HEK293 (cell line): ENCODE measurements around the gene VPS11.

ENCODE experiments used
- BCL11A ChIP-seq: fragments of 450-650 bp; formaldehyde crosslinking; IDR thresholded peaks from 2 replicates; pipeline ENCODE4 v1.5.1; 2016; ENCODE audit warnings: low read depth, missing biosample characterization, missing genetic modification characterization
- EGR2 ChIP-seq: fragments of 450-650 bp; formaldehyde crosslinking; IDR thresholded peaks from 2 replicates; pipeline ENCODE4 v1.5.1; 2016; ENCODE audit warnings: low read depth, missing biosample characterization, missing genetic modification characterization
- OVOL3 ChIP-seq: fragments of 450-650 bp; formaldehyde crosslinking; IDR thresholded peaks from 2 replicates; pipeline ENCODE4 v1.5.1; 2016; ENCODE audit warnings: missing biosample characterization, missing genetic modification characterization
- SP7 ChIP-seq: fragments of 450-650 bp; formaldehyde crosslinking; IDR thresholded peaks from 2 replicates; pipeline ENCODE4 v1.5.1; 2016; ENCODE audit warnings: missing biosample characterization, missing genetic modification characterization
- YY1 ChIP-seq: fragments of 450-650 bp; formaldehyde crosslinking; IDR thresholded peaks from 2 replicates; pipeline ENCODE4 v1.5.1; 2018; ENCODE audit warnings: missing biosample characterization, missing genetic modification characterization
- YY2 ChIP-seq: fragments of 450-650 bp; formaldehyde crosslinking; IDR thresholded peaks from 2 replicates; pipeline ENCODE4 v1.5.1; 2016; ENCODE audit warnings: missing biosample characterization, missing genetic modification characterization
- ZBTB20 ChIP-seq: fragments of 450-650 bp; formaldehyde crosslinking; IDR thresholded peaks from 2 replicates; pipeline ENCODE4 v1.5.1; 2016; ENCODE audit warnings: missing biosample characterization, missing genetic modification characterization
- ZBTB21 ChIP-seq: fragments of 450-650 bp; formaldehyde crosslinking; IDR thresholded peaks from 2 replicates; pipeline ENCODE4 v1.5.1; 2017; ENCODE audit warnings: missing biosample characterization, missing genetic modification characterization
- ZBTB48 ChIP-seq: fragments of 450-650 bp; formaldehyde crosslinking; IDR thresholded peaks from 2 replicates; pipeline ENCODE4 v1.5.1; 2016; ENCODE audit warnings: missing biosample characterization, missing genetic modification characterization
- ZNF112 ChIP-seq: fragments of 450-650 bp; formaldehyde crosslinking; IDR thresholded peaks from 2 replicates; pipeline ENCODE4 v1.5.0; 2017; ENCODE audit warnings: missing biosample characterization, missing genetic modification characterization
- ZNF138 ChIP-seq: fragments of 450-650 bp; formaldehyde crosslinking; IDR thresholded peaks from 2 replicates; pipeline ENCODE4 v1.5.1; 2016; ENCODE audit warnings: missing biosample characterization, missing genetic modification characterization, borderline replicate concordance
- ZNF140 ChIP-seq: fragments of 450-650 bp; formaldehyde crosslinking; IDR thresholded peaks from 2 replicates; pipeline ENCODE4 v1.5.1; 2016; ENCODE audit warnings: missing biosample characterization, missing genetic modification characterization
- ZNF169 ChIP-seq: fragments of 450-650 bp; formaldehyde crosslinking; IDR thresholded peaks from 2 replicates; pipeline ENCODE4 v1.5.1; 2016; ENCODE audit warnings: missing biosample characterization, missing genetic modification characterization
- ZNF184 ChIP-seq: fragments of 450-650 bp; IDR thresholded peaks from 2 replicates; pipeline ENCODE4 v1.5.1; 2018; ENCODE audit warnings: missing biosample characterization, mild to moderate bottlenecking, missing genetic modification characterization
- ZNF24 ChIP-seq: fragments of 450-650 bp; formaldehyde crosslinking; IDR thresholded peaks from 2 replicates; pipeline ENCODE4 v1.5.1; 2016; ENCODE audit warnings: missing biosample characterization, missing genetic modification characterization
- ZNF423 ChIP-seq: fragments of 450-650 bp; formaldehyde crosslinking; IDR thresholded peaks from 2 replicates; pipeline ENCODE4 v1.5.1; 2016; ENCODE audit warnings: missing biosample characterization, missing genetic modification characterization
- ZNF501 ChIP-seq: fragments of 450-650 bp; formaldehyde crosslinking; IDR thresholded peaks from 2 replicates; pipeline ENCODE4 v1.5.1; 2016; ENCODE audit warnings: missing biosample characterization, missing genetic modification characterization
- ZNF654 ChIP-seq: fragments of 450-650 bp; formaldehyde crosslinking; IDR thresholded peaks from 2 replicates; pipeline ENCODE4 v1.5.1; 2016; ENCODE audit warnings: low read depth, missing biosample characterization, missing genetic modification characterization
- ZNF664 ChIP-seq: fragments of 450-650 bp; formaldehyde crosslinking; IDR thresholded peaks from 2 replicates; pipeline ENCODE4 v1.5.1; 2016; ENCODE audit warnings: missing biosample characterization, missing genetic modification characterization
- ZNF677 ChIP-seq: fragments of 450-650 bp; IDR thresholded peaks from 2 replicates; pipeline ENCODE4 v1.5.0; 2018; ENCODE audit warnings: missing biosample characterization, mild to moderate bottlenecking, missing genetic modification characterization, moderate library complexity
- ZNF747 ChIP-seq: fragments of 450-650 bp; formaldehyde crosslinking; IDR thresholded peaks from 2 replicates; pipeline ENCODE4 v1.5.1; 2016; ENCODE audit warnings: missing biosample characterization, missing genetic modification characterization
- TF ChIP-seq, protein P1 (sequence below): fragments of 450-650 bp; formaldehyde crosslinking; IDR thresholded peaks from 2 replicates; pipeline ENCODE4 v1.5.1; 2016; ENCODE audit warnings: missing biosample characterization, missing genetic modification characterization
- TF ChIP-seq, protein P2 (sequence below): fragments of 450-650 bp; formaldehyde crosslinking; IDR thresholded peaks from 2 replicates; pipeline ENCODE4 v1.5.1; 2016; ENCODE audit warnings: missing biosample characterization, missing genetic modification characterization
- TF ChIP-seq, protein P3 (sequence below): fragments of 450-650 bp; formaldehyde crosslinking; IDR thresholded peaks from 2 replicates; pipeline ENCODE4 v1.5.1; 2016; ENCODE audit warnings: missing biosample characterization, missing genetic modification characterization, low read depth
- TF ChIP-seq, protein P4 (sequence below): fragments of 450-650 bp; formaldehyde crosslinking; IDR thresholded peaks from 2 replicates; pipeline ENCODE4 v1.5.1; 2016; ENCODE audit warnings: missing biosample characterization, missing genetic modification characterization
- TF ChIP-seq, protein P5 (sequence below): fragments of 450-650 bp; formaldehyde crosslinking; IDR thresholded peaks from 2 replicates; pipeline ENCODE4 v1.5.1; 2016; ENCODE audit warnings: missing biosample characterization, missing genetic modification characterization
- TF ChIP-seq, protein P6 (sequence below): fragments of 450-650 bp; IDR thresholded peaks from 2 replicates; pipeline ENCODE4 v1.5.1; 2018; ENCODE audit warnings: missing biosample characterization, mild to moderate bottlenecking, missing genetic modification characterization
- TF ChIP-seq, protein P7 (sequence below): sonication (generic); formaldehyde crosslinking; IDR thresholded peaks from 2 replicates; pipeline ENCODE4 v1.8.1; 2022; ENCODE audit warnings: mild to moderate bottlenecking, moderate library complexity, missing genetic modification reagents

VPS11 gene

DNA sequence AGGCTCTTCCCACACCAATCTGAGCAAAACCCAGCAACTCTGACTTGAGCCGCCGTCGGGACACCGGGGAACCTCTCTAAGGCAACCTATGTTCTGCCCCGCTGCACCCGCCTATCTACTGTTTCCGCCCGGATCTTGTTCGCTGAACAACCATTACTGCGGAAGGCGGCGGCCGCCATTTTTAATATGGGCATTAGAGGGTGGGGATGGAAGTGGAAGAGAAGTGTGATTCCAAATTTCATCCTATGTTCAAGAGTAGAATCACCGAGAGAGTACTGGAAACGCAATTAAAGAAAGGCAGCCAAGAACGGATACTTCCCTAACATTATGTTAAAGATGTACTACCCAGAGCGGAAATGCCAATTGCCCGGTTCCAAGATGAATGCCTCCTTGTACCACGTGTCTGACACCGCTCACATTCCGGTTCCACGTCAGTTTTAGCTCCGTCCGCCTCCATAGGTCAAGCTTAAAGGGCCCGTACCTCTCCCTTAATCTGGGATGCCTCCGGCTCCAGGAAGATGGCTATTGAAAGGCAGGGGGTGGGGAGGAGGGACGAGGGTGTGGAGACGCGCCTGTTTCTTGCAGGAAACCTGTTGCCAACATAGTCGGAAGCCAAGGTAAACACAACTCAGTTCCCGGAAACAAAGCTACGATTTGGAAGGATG lies 34.3 kb downstream of the VPS11 start, which contains the start of gene DPAGT1 (continued):
- TF ChIP-seq ZNF140 (tag by site-specific recombination) (no peak), ZBTB21 (tag by site-specific recombination) (peak; percentile 45; the same call in 1 of the 2 replicates), ZNF24 (tag by site-specific recombination) (no peak), ZNF664 (tag by site-specific recombination) (0 out of 2 replicates have a peak, but pooled peaks have one; percentile 19), ZNF184 (no peak), OVOL3 (tag by site-specific recombination) (peak; percentile 19; the same call in 1 of the 2 replicates), ZBTB48 (no peak), ZBTB20 (tag by site-specific recombination) (peak; percentile 51; the same call in 1 of the 2 replicates), ZNF112 (no peak), EGR2 (tag by site-specific recombination) (peak; percentile 59; the same call in 1 of the 2 replicates), ZNF501 (peak; percentile 51; the same call in 1 of the 2 replicates), ZNF169 (tag by site-specific recombination) (no peak), YY2 (tag by site-specific recombination) (peak; percentile 90), ZNF423 (tag by site-specific recombination) (0 out of 2 replicates have a peak, but pooled peaks have one; percentile 32), BCL11A (tag by site-specific recombination) (0 out of 2 replicates have a peak, but pooled peaks have one; percentile 36), YY1 (tag by site-specific recombination) (peak; percentile 98), ZNF138 (tag by site-specific recombination) (no peak), ZNF747 (tag by site-specific recombination) (no peak), ZNF677 (tag by site-specific recombination) (no peak), SP7 (tag by site-specific recombination) (peak; percentile 63; the same call in 1 of the 2 replicates), ZNF654 (tag by site-specific recombination) (no peak)
- TF ChIP-seq, protein P1, sequence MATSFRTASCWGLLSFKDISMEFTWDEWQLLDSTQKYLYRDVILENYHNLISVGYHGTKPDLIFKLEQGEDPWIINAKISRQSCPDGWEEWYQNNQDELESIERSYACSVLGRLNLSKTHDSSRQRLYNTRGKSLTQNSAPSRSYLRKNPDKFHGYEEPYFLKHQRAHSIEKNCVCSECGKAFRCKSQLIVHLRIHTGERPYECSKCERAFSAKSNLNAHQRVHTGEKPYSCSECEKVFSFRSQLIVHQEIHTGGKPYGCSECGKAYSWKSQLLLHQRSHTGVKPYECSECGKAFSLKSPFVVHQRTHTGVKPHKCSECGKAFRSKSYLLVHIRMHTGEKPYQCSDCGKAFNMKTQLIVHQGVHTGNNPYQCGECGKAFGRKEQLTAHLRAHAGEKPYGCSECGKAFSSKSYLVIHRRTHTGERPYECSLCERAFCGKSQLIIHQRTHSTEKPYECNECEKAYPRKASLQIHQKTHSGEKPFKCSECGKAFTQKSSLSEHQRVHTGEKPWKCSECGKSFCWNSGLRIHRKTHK (tag by site-specific recombination): no peak
- TF ChIP-seq, protein P2, sequence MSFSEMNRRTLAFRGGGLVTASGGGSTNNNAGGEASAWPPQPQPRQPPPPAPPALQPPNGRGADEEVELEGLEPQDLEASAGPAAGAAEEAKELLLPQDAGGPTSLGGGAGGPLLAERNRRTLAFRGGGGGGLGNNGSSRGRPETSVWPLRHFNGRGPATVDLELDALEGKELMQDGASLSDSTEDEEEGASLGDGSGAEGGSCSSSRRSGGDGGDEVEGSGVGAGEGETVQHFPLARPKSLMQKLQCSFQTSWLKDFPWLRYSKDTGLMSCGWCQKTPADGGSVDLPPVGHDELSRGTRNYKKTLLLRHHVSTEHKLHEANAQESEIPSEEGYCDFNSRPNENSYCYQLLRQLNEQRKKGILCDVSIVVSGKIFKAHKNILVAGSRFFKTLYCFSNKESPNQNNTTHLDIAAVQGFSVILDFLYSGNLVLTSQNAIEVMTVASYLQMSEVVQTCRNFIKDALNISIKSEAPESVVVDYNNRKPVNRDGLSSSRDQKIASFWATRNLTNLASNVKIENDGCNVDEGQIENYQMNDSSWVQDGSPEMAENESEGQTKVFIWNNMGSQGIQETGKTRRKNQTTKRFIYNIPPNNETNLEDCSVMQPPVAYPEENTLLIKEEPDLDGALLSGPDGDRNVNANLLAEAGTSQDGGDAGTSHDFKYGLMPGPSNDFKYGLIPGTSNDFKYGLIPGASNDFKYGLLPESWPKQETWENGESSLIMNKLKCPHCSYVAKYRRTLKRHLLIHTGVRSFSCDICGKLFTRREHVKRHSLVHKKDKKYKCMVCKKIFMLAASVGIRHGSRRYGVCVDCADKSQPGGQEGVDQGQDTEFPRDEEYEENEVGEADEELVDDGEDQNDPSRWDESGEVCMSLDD (tag by site-specific recombination): 0 out of 2 replicates have a peak, but pooled peaks have one; percentile 40
- TF ChIP-seq, protein P3, sequence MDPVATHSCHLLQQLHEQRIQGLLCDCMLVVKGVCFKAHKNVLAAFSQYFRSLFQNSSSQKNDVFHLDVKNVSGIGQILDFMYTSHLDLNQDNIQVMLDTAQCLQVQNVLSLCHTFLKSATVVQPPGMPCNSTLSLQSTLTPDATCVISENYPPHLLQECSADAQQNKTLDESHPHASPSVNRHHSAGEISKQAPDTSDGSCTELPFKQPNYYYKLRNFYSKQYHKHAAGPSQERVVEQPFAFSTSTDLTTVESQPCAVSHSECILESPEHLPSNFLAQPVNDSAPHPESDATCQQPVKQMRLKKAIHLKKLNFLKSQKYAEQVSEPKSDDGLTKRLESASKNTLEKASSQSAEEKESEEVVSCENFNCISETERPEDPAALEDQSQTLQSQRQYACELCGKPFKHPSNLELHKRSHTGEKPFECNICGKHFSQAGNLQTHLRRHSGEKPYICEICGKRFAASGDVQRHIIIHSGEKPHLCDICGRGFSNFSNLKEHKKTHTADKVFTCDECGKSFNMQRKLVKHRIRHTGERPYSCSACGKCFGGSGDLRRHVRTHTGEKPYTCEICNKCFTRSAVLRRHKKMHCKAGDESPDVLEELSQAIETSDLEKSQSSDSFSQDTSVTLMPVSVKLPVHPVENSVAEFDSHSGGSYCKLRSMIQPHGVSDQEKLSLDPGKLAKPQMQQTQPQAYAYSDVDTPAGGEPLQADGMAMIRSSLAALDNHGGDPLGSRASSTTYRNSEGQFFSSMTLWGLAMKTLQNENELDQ (tag by site-specific recombination): no peak
- TF ChIP-seq, protein P4, sequence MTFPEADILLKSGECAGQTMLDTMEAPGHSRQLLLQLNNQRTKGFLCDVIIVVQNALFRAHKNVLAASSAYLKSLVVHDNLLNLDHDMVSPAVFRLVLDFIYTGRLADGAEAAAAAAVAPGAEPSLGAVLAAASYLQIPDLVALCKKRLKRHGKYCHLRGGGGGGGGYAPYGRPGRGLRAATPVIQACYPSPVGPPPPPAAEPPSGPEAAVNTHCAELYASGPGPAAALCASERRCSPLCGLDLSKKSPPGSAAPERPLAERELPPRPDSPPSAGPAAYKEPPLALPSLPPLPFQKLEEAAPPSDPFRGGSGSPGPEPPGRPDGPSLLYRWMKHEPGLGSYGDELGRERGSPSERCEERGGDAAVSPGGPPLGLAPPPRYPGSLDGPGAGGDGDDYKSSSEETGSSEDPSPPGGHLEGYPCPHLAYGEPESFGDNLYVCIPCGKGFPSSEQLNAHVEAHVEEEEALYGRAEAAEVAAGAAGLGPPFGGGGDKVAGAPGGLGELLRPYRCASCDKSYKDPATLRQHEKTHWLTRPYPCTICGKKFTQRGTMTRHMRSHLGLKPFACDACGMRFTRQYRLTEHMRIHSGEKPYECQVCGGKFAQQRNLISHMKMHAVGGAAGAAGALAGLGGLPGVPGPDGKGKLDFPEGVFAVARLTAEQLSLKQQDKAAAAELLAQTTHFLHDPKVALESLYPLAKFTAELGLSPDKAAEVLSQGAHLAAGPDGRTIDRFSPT: no peak
- TF ChIP-seq, protein P5, sequence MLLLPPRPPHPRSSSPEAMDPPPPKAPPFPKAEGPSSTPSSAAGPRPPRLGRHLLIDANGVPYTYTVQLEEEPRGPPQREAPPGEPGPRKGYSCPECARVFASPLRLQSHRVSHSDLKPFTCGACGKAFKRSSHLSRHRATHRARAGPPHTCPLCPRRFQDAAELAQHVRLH (tag by site-specific recombination): peak; percentile 94
- TF ChIP-seq, protein P6, sequence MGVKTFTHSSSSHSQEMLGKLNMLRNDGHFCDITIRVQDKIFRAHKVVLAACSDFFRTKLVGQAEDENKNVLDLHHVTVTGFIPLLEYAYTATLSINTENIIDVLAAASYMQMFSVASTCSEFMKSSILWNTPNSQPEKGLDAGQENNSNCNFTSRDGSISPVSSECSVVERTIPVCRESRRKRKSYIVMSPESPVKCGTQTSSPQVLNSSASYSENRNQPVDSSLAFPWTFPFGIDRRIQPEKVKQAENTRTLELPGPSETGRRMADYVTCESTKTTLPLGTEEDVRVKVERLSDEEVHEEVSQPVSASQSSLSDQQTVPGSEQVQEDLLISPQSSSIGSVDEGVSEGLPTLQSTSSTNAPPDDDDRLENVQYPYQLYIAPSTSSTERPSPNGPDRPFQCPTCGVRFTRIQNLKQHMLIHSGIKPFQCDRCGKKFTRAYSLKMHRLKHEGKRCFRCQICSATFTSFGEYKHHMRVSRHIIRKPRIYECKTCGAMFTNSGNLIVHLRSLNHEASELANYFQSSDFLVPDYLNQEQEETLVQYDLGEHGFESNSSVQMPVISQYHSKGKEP (tag by site-specific recombination): no peak
- TF ChIP-seq, protein P7, sequence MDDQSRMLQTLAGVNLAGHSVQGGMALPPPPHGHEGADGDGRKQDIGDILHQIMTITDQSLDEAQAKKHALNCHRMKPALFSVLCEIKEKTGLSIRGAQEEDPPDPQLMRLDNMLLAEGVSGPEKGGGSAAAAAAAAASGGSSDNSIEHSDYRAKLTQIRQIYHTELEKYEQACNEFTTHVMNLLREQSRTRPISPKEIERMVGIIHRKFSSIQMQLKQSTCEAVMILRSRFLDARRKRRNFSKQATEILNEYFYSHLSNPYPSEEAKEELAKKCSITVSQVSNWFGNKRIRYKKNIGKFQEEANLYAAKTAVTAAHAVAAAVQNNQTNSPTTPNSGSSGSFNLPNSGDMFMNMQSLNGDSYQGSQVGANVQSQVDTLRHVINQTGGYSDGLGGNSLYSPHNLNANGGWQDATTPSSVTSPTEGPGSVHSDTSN (CRISPR knock-in tag): no peak
